ENCODE data around the gene VSIG10.

DNA sequence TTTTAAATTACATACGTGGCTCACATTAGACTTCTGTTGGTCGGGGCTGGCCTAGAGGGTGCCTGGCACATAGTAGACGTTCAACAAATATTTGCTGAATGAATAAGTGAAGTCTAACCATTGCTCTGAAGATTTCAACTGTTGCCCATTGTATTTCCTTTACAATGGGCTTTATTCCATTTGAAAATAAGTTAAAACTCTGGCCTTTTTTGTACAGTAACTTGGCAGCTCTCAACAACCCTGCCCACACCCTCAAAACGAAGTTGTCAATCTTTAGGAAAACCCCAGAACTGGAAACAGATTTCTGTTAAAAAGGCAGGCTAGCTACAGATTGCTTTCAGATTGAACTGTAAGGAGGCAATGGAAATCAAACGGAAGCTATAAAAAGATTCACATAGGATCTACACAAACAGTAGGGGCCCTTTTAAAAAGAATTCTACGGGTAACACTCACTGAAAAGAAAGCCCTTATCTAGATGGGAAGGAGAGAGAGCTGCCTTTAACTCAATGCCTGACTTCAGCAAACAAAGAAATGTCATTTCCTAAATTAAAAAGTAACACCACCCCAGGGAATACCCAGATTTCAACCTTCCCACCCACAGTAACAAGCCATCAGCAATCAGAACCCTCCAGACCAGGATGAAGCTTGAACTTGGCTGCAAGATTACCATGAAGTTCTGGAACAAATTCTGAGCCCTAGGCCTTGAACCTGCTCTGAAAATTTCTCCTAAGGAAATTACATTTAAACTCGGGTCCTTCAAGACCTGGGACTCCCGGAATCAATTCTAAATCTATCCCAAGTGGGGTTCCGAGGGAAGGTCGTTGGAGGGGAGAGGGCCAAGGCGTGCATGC is 44.2 kb downstream of the VSIG10 start:
- TF ChIP-seq, protein P1, sequence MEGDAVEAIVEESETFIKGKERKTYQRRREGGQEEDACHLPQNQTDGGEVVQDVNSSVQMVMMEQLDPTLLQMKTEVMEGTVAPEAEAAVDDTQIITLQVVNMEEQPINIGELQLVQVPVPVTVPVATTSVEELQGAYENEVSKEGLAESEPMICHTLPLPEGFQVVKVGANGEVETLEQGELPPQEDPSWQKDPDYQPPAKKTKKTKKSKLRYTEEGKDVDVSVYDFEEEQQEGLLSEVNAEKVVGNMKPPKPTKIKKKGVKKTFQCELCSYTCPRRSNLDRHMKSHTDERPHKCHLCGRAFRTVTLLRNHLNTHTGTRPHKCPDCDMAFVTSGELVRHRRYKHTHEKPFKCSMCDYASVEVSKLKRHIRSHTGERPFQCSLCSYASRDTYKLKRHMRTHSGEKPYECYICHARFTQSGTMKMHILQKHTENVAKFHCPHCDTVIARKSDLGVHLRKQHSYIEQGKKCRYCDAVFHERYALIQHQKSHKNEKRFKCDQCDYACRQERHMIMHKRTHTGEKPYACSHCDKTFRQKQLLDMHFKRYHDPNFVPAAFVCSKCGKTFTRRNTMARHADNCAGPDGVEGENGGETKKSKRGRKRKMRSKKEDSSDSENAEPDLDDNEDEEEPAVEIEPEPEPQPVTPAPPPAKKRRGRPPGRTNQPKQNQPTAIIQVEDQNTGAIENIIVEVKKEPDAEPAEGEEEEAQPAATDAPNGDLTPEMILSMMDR (IDR thresholded peaks at IDR 0.05; ENCODE audit: insufficient read depth, low read depth, low read length), result no peak
- TF ChIP-seq EZH2 (IDR thresholded peaks at IDR 0.05; ENCODE audit: insufficient read depth, low read length), result no peak
